ENCODE measurements around the gene DNAJC30. TPM values are rescaled to one million over a fixed set of nuclear protein-coding genes. Genes with fewer than 3 reads are reported as not detected.
A peak's percentile ranks its signal among the peaks of the same experiment; 100 is the strongest.

Gene DNAJC30
- polyA plus RNA-seq, 1 of the 3 experiments (the other 2 are of a cell fraction), result 11.0 TPM

DNA sequence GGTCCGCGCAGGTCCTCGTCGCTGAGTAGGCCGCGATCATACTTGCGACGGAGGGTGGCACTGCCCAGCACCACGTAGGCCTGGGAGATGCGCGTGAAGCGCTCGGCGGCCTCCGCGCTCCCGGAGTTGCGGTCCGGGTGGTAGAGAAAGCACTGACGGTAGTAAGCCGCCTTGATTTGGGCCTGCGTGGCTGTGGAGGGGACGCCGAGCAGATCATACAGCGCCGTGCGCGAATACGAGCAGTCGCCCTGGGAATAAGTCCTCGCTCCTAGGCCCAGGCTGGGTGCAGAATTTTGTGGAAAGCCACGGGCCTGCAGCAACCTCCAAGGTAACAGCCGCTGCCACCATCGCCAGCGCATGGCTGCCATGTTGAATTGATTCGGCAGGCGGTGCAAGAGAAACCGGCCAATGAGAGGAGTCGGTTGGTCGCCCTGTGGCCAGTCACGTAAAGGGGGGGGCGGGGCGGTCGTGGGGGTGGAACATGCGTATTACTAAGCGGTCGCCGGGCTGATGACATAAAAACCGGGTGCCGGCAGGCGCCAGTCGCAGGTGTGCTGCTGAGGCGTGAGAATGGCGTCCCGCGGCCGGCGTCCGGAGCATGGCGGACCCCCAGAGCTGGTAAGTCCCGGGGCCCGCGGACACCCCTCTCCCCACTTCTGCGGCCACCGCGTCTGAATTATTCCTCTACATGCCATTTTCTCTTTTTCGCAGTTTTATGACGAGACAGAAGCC is at the start of gene DNAJC30, which contains the start of gene BUD23 (continued):
- TF ChIP-seq, protein P1, sequence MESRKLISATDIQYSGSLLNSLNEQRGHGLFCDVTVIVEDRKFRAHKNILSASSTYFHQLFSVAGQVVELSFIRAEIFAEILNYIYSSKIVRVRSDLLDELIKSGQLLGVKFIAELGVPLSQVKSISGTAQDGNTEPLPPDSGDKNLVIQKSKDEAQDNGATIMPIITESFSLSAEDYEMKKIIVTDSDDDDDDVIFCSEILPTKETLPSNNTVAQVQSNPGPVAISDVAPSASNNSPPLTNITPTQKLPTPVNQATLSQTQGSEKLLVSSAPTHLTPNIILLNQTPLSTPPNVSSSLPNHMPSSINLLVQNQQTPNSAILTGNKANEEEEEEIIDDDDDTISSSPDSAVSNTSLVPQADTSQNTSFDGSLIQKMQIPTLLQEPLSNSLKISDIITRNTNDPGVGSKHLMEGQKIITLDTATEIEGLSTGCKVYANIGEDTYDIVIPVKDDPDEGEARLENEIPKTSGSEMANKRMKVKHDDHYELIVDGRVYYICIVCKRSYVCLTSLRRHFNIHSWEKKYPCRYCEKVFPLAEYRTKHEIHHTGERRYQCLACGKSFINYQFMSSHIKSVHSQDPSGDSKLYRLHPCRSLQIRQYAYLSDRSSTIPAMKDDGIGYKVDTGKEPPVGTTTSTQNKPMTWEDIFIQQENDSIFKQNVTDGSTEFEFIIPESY (IDR thresholded peaks at IDR 0.05; ENCODE audit: borderline replicate concordance, low read depth), result no peak
- TF ChIP-seq, protein P2, sequence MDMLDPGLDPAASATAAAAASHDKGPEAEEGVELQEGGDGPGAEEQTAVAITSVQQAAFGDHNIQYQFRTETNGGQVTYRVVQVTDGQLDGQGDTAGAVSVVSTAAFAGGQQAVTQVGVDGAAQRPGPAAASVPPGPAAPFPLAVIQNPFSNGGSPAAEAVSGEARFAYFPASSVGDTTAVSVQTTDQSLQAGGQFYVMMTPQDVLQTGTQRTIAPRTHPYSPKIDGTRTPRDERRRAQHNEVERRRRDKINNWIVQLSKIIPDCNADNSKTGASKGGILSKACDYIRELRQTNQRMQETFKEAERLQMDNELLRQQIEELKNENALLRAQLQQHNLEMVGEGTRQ (IDR thresholded peaks at IDR 0.05; ENCODE audit: borderline replicate concordance, low read depth, low read length), result no peak
- TF ChIP-seq RCOR1 (IDR thresholded peaks at IDR 0.05; ENCODE audit: low read length) (no peak), NRF1 (IDR thresholded peaks at IDR 0.05; ENCODE audit: low read depth, low read length) (peak; percentile 60), RAD21 (IDR thresholded peaks at IDR 0.05; ENCODE audit: low read length) (no peak), SMC3 (IDR thresholded peaks at IDR 0.05; ENCODE audit: low read depth, low read length) (no peak), YY1 (IDR thresholded peaks at IDR 0.05; ENCODE audit: low read depth) (peak; percentile 97), EP300 (IDR thresholded peaks at IDR 0.05; ENCODE audit: borderline replicate concordance in 1 of 2, low read depth in 1 of 2, low read length in 1 of 2) (no peak), ELF1 (IDR thresholded peaks at IDR 0.05) (peak; percentile 50; the same call in 1 of the 2 replicates)
- TF ChIP-seq, protein P3, sequence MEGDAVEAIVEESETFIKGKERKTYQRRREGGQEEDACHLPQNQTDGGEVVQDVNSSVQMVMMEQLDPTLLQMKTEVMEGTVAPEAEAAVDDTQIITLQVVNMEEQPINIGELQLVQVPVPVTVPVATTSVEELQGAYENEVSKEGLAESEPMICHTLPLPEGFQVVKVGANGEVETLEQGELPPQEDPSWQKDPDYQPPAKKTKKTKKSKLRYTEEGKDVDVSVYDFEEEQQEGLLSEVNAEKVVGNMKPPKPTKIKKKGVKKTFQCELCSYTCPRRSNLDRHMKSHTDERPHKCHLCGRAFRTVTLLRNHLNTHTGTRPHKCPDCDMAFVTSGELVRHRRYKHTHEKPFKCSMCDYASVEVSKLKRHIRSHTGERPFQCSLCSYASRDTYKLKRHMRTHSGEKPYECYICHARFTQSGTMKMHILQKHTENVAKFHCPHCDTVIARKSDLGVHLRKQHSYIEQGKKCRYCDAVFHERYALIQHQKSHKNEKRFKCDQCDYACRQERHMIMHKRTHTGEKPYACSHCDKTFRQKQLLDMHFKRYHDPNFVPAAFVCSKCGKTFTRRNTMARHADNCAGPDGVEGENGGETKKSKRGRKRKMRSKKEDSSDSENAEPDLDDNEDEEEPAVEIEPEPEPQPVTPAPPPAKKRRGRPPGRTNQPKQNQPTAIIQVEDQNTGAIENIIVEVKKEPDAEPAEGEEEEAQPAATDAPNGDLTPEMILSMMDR (IDR thresholded peaks at IDR 0.05), result no peak

DNA sequence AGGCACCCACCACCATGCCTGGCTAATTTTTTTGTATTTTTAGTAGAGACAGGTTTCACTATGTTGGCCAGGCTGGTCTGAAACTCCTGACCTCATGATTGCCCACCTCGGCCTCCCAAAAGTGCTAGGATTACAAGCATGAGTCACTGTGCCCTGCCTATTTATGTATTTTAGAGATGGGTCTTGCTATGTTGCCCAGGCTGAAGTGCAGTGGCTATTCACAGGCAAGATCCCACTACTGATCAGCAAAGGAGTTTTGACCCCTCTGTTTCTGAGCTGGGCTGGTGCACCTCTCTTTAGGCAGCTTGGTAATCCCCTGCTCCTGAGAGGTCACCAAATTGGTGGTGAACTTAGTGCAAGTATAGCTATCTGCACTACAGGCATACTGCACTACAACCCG is 49.1 kb upstream of the DNAJC30 start:
- Histone ChIP-seq H3K27me3 (ENCODE audit: insufficient read depth) (no peaks in the 10 kb centered on the region), H3K9ac (no peak overlapping the region), H2AFZ (ENCODE audit: low read depth) (no peak overlapping the region), H4K20me1 (ENCODE audit: insufficient read depth) (no peaks in the 10 kb centered on the region), H3K4me1 (ENCODE audit: control insufficient read depth in 1 of 2, insufficient read depth in 2 of 2, low read depth in 1 of 2, low read length in 1 of 2) (peaks cover 1 to 5% of the 10 kb centered on the region in 2 experiments; a peak in 2 of 4 replicates), H3K79me2 (ENCODE audit: insufficient read depth) (peaks cover 16% of the 10 kb centered on the region; the same call in 1 of the 2 replicates), H3K9me2 (no peaks in the 10 kb centered on the region), H3K4me3 (ENCODE audit: low read depth in 2 of 2, low read length in 1 of 2) (no peak overlapping the region), H3K9me3 (no peaks in the 10 kb centered on the region), H3F3A (replicated peaks; ENCODE audit: insufficient read depth) (peaks cover 5% of the 10 kb centered on the region), H3K36me3 (replicated peaks in 1 of 2; ENCODE audit: control insufficient read depth in 1 of 2, insufficient read depth in 2 of 2, low read length in 1 of 2) (peaks cover 5 to 9% of the 10 kb centered on the region in 2 experiments), H3K4me2 (no peak overlapping the region), H3K27ac (ENCODE audit: low read depth in 2 of 2, low read length in 1 of 2) (no peak overlapping the region)
- TF ChIP-seq, protein P2 (IDR thresholded peaks at IDR 0.05; ENCODE audit: borderline replicate concordance, low read depth, low read length), result no peak
- no peak for TF ChIP-seq GABPA (IDR thresholded peaks at IDR 0.05; ENCODE audit: low read depth)
- POLR2A ChIA-PET, result no interaction called here
- CTCF ChIA-PET, result interaction anchor here (0.7 to 12.8 kb wide), 7 partner anchors 13 to 125 kb away, joined by 3 to 272 read pairs (median 4); partner anchors contain the start of genes STX1A and VPS37D
- 26% methylated on average over 2 of the region's 2 CpGs for WGBS (ENCODE audit: low lambda C conversion rate)
- no peak for DNase-seq

All from SK-N-SH (cell line).